Muscle of leg (tissue), 11 donors: ENCODE measurements around the gene PTPRT. TPM values are rescaled to one million over a fixed set of nuclear protein-coding genes. Genes with fewer than 3 reads are reported as not detected.
A peak's percentile ranks its signal among the peaks of the same experiment; 100 is the strongest.

Experiments
- DNase-seq: peaks from one replicate; pipeline ENCODE4 v3.0.0; 2013
- H3K27ac ChIP-seq: one replicate; pipeline ENCODE4 v1.5.1; 2013; ENCODE audit warnings: mild to moderate bottlenecking, low read length, control low read depth
- H3K27me3 ChIP-seq: one replicate; pipeline ENCODE4 v1.6.1; 2013; ENCODE audit warnings: low read length; ENCODE audit not compliant: control insufficient read depth, insufficient read depth
- H3K36me3 ChIP-seq: one replicate; pipeline ENCODE4 v1.6.1; 2013; ENCODE audit warnings: low read length; ENCODE audit not compliant: control insufficient read depth, insufficient read depth
- H3K4me1 ChIP-seq: one replicate; pipeline ENCODE4 v1.6.1; 2013; ENCODE audit warnings: low read length; ENCODE audit not compliant: control insufficient read depth, insufficient read depth
- H3K4me3 ChIP-seq: one replicate; pipeline ENCODE4 v1.5.1; 2013; ENCODE audit warnings: low read length, control low read depth
- H3K9me3 ChIP-seq: replicated peaks from 2 replicates; pipeline ENCODE4 v1.6.1; 2013; ENCODE audit warnings: low read depth, low read length; ENCODE audit not compliant: control insufficient read depth
- WGBS: methylation state at CpG from one replicate; pipeline ENCODE4 v1.1.5; 2013; ENCODE audit warnings: missing lambda C conversion rate; ENCODE audit not compliant: insufficient coverage; 5-methylcytosine and 5-hydroxymethylcytosine counted together
- polyA plus RNA-seq, 8 donors: library from polyadenylated mRNA; unstranded; fragments of 120-200 nt; gene quantifications; one replicate each; pipeline versions ENCODE4 v1.2.1 to v1.2.3, GENCODE V29; 2013; ENCODE audit warnings: inconsistent platforms in 1 of 8, low replicate concordance in 1 of 8; ENCODE audit not compliant: insufficient read length in 8 of 8, insufficient read depth in 1 of 8
- total RNA-seq: library from RNA; stranded (reverse); fragments of 120-200 nt; gene quantifications from one replicate; pipeline ENCODE4 v1.2.4, GENCODE V29; 2013

PTPRT gene
- total and polyA plus RNA-seq, 9 donors: 0.10 to 0.94 (median 0.51) TPM

- Histone ChIP-seq H3K4me3 (no peak overlapping the region), H3K27ac (no peak overlapping the region), H3K27me3 (no peaks in the 10 kb centered on the region), H3K36me3 (no peaks in the 10 kb centered on the region), H3K4me1 (no peaks in the 10 kb centered on the region), H3K9me3 (no peaks in the 10 kb centered on the region)
- WGBS: 86% methylated on average over 16 of the region's 17 CpGs
- no peak for DNase-seq
These were observed 51.5 kb downstream of the PTPRT start for GRCh38 chr20:43138061-43138770.

- Histone ChIP-seq H3K27ac (no peak overlapping the region), H3K36me3 (no peaks in the 10 kb centered on the region), H3K4me1 (no peaks in the 10 kb centered on the region), H3K27me3 (no peaks in the 10 kb centered on the region), H3K9me3 (no peaks in the 10 kb centered on the region), H3K4me3 (no peak overlapping the region)
- no peak for DNase-seq
- no CpG with 5 or more reads among the region's 1 CpG for WGBS
These were observed 52.5 kb downstream of the PTPRT start for GRCh38 chr20:43137160-43137559.

GRCh38 chr20:43124241-43124640 lies 65.5 kb downstream of the PTPRT start:
- WGBS: 33% methylated on average over 2 of the region's 5 CpGs
- H3K4me1 ChIP-seq: no peaks in the 10 kb centered on the region
- H3K36me3 ChIP-seq: no peaks in the 10 kb centered on the region
- H3K27ac ChIP-seq: no peak overlapping the region
- H3K27me3 ChIP-seq: no peaks in the 10 kb centered on the region
- H3K4me3 ChIP-seq: no peak overlapping the region
- H3K9me3 ChIP-seq: no peaks in the 10 kb centered on the region
- no peak for DNase-seq

GRCh38 chr20:43123180-43123579 lies 66.5 kb downstream of the PTPRT start:
- Histone ChIP-seq H3K4me3 (no peak overlapping the region), H3K9me3 (no peaks in the 10 kb centered on the region), H3K36me3 (no peaks in the 10 kb centered on the region), H3K27ac (no peak overlapping the region), H3K4me1 (no peaks in the 10 kb centered on the region), H3K27me3 (no peaks in the 10 kb centered on the region)
- no peak for DNase-seq
- WGBS: 88% methylated on average over 2 of the region's 2 CpGs

GRCh38 chr20:43119720-43120119 lies 70.0 kb downstream of the PTPRT start:
- no peak for DNase-seq
- no CpG with 5 or more reads among the region's 2 CpGs for WGBS

DNA sequence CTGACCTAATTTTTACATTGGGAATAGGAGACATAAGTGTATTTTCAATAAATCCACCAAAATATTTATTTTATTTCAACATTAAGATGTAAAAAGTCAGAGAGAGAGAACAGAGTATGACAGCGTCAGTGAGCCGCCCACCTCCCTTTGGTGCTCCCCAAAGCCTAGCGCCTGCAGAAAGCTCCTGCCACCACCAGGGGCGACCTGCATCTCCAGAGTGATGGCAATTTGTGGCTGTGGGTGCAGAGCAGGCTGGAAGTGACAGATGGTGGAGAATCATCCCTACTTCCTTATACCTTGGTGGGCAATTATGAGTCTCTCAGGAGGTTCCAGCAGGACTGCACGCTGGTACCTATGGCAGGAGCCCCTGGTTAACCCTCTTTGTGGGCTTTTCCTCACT lies 87.3 kb downstream of the PTPRT start:
- Histone ChIP-seq H3K4me1 (no peaks in the 10 kb centered on the region), H3K4me3 (no peak overlapping the region), H3K27ac (no peak overlapping the region), H3K27me3 (no peaks in the 10 kb centered on the region), H3K36me3 (no peaks in the 10 kb centered on the region), H3K9me3 (no peaks in the 10 kb centered on the region)
- WGBS: no CpG with 5 or more reads among the region's 5 CpGs
- DNase-seq: no peak

More at GRCh38 chr20:43119720-43120119, 70.0 kb downstream of the PTPRT start:
- H3K9me3 ChIP-seq: no peaks in the 10 kb centered on the region
- no peaks in the 10 kb centered on the region for H3K36me3 ChIP-seq
- H3K27ac ChIP-seq: no peak overlapping the region
- H3K4me1 ChIP-seq: no peaks in the 10 kb centered on the region
- H3K4me3 ChIP-seq: no peak overlapping the region
- no peaks in the 10 kb centered on the region for H3K27me3 ChIP-seq

DNA sequence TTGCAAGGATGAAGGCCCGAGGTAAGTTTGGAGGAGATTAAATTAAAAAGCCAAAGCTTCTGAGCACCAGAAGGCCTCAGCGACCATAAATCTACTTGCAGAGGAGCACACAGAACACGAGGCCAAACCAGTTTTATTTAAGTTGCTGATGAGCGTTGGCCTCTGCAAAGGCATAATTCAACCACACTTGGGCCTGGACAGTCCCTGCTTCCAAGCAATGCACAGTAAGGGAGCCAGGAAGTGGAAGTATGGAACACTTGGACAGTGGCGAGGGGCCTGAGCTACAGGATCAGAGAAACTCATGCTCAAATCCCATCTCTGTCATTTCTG lies 92.8 kb downstream of the PTPRT start:
- Histone ChIP-seq H3K27ac (peak overlapping the region; percentile 62), H3K4me1 (peaks cover 10% of the 10 kb centered on the region), H3K27me3 (no peaks in the 10 kb centered on the region), H3K4me3 (no peak overlapping the region), H3K36me3 (no peaks in the 10 kb centered on the region), H3K9me3 (peaks cover 2% of the 10 kb centered on the region)
- peak; percentile 94 for DNase-seq
- 19% methylated on average over 4 of the region's 5 CpGs for WGBS

DNA sequence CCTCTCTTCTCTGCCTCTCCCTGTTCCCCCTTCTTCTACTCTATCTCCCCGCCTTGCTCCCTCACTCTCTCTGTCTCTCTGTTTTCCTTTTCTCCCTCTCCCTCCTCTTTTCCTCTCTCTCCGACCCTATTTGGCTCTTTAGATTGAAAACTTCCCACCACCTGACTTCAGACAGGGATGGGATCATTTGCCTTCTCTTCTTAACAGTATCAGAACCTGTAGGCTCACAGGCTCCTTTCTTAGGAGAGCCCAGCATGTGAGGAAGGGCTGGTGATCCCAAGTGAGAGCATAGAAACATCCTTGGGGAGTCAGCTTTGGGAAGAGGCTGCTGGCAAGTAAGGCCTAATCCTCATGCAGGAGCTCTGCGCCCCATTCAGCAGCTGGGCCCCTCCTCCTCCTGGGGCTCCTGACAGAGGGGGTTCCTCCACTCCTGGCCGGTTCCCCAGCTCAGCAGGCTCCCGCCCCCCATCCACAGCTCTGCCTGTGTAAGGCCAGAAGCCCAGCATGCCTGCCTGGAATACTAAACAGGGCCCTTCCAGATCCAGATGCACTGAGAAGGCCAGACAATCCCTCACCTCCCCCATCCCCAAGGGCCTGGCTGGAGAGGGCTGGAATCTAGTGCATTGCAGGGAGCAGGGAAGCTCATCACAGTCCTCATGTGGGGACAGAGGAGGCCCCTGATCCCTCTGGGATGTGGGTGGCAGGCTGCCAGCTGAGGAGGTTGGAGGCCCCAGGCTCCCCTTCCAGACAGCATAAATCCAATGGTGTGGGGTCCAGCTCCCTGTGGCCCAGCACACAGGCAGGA lies 93.4 kb downstream of the PTPRT start:
- 16% methylated on average over 3 of the region's 5 CpGs for WGBS
- no peaks in the 10 kb centered on the region for H3K27me3 ChIP-seq
- DNase-seq: peak; percentile 96
- H3K9me3 ChIP-seq: peaks cover 2% of the 10 kb centered on the region
- H3K4me3 ChIP-seq: no peak overlapping the region
- H3K4me1 ChIP-seq: peaks cover 10% of the 10 kb centered on the region
- peak overlapping the region; percentile 62 for H3K27ac ChIP-seq
- H3K36me3 ChIP-seq: no peaks in the 10 kb centered on the region

DNA sequence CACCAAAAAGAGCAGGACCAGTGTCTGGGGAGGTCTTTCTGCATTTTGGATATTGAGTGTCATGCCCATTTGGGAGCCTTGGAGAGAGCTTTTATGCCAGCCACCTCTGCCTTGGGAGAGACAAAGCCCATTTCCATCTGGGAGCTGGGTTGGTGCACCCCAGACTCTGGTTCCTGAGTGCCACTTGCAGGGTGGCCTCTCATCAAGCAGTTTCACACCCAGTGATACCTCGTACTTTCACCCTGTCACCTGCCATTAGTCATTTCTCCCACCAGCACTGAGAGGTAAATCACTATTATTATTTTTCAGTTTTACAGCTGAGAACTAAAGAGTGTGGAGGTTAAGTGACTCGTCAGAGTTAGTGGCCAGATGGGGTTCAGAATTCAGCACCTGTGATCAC lies 94.7 kb downstream of the PTPRT start:
- Histone ChIP-seq H3K4me3 (no peak overlapping the region), H3K27ac (no peak overlapping the region), H3K4me1 (peaks cover 10% of the 10 kb centered on the region), H3K36me3 (no peaks in the 10 kb centered on the region), H3K27me3 (no peaks in the 10 kb centered on the region), H3K9me3 (peaks cover 2% of the 10 kb centered on the region)
- no peak for DNase-seq
- 67% methylated on average over 1 of the region's 2 CpGs for WGBS

- DNase-seq: peak; percentile 54
- no peak overlapping the region for H3K27ac ChIP-seq
- H3K36me3 ChIP-seq: no peaks in the 10 kb centered on the region
- H3K4me1 ChIP-seq: peaks cover 10% of the 10 kb centered on the region
- 51% methylated on average over 2 of the region's 4 CpGs for WGBS
- H3K9me3 ChIP-seq: peaks cover 2% of the 10 kb centered on the region
- no peaks in the 10 kb centered on the region for H3K27me3 ChIP-seq
- no peak overlapping the region for H3K4me3 ChIP-seq
These were observed 97.2 kb downstream of the PTPRT start for GRCh38 chr20:43092386-43093088.
